ENCODE results near the gene POLA1.

GRCh38 chrX:24837966-24838365 lies 144.2 kb downstream of the POLA1 start:
- TF ChIP-seq POLR2A (IDR thresholded peaks at IDR 0.05), result no peak
- no peak for TF ChIP-seq EP300 (IDR thresholded peaks at IDR 0.05)
- no peak for TF ChIP-seq POLR2AphosphoS5 (IDR thresholded peaks at IDR 0.05)
